K562 (cell line): Measurements from ENCODE around the gene LIPE. TPM values are rescaled to one million over a fixed set of nuclear protein-coding genes. Genes with fewer than 3 reads are reported as not detected.

ENCODE experiments used
- ATAC-seq: fragments of 200-7000 bp; cut with Tn5 transposase; 3 replicates; pipeline ENCODE4 v1.9.1; 2020; ENCODE audit warnings: moderate library complexity
- BruUV-seq: library from RNA; stranded (reverse); fragments of 400-500 nt; replicated peaks from 2 replicates; lab custom pipeline; 2021; lab: Mats Ljungman, UMichigan
- CTCF ChIA-PET: fragments of 300-600 bp; formaldehyde crosslinking; extraction: SDS; loops from one replicate; lab custom pipeline; 2021; ENCODE audit warnings: low intra/inter-chr PET ratio; lab: Yijun Ruan, JAX
- POLR2A ChIA-PET: fragments of 300-600, 350-650 bp; sonication (Branson Sonifier 250); formaldehyde crosslinking; extraction: SDS; loops from one replicate; lab custom pipeline; 2021; ENCODE audit warnings: antibody characterized with exemption, inconsistent platforms; lab: Yijun Ruan, JAX
- DNase-seq, 4 experiments: peaks; one replicate each; pipeline versions ENCODE4 v3.0.0 to v3.0.0-alpha.2; 2011 to 2018; ENCODE audit warnings: low spot score in 3 of 4, mixed read lengths in 3 of 4; ENCODE audit errors: extremely low read depth in 1 of 4
- FAIRE-seq: peaks from 2 replicates; lab custom pipeline; 2011; peaks lifted over from hg19 to GRCh38; lab: Jason Lieb, UNC
- H2AFZ ChIP-seq: 2 replicates; pipeline ENCODE4 v1.6.0; 2011; ENCODE audit warnings: low read depth, low read length, control low read depth, inconsistent platforms
- H3K27ac ChIP-seq: fragments of 200-600 bp; 3 replicates; pipeline ENCODE4 v1.8.0; 2011; ENCODE audit warnings: low read depth, mild to moderate bottlenecking, control low read depth, inconsistent platforms, low read length, moderate library complexity, mixed read lengths; ENCODE audit errors: extremely low read depth
- H3K27me3 ChIP-seq, 2 experiments: fragments of 300-600 bp in 1 of 2; 2 replicates in 1 of 2; 3 replicates in 1 of 2; pipeline versions ENCODE4 v1.6.0 to v1.8.0; 2011; ENCODE audit warnings: inconsistent platforms in 2 of 2, low read length in 2 of 2, mild to moderate bottlenecking in 1 of 2, mixed read lengths in 1 of 2, moderate library complexity in 1 of 2; ENCODE audit not compliant: control insufficient read depth in 2 of 2, insufficient read depth in 2 of 2
- H3K36me3 ChIP-seq: fragments of 300-600 bp; 3 replicates; pipeline ENCODE4 v1.8.0; 2011; ENCODE audit warnings: mild to moderate bottlenecking, low read length, inconsistent platforms; ENCODE audit not compliant: control insufficient read depth, insufficient read depth
- H3K4me1 ChIP-seq, 2 experiments: fragments of 200-600 bp in 1 of 2; replicated peaks in 1 of 2; 2 replicates in 1 of 2; 3 replicates in 1 of 2; pipeline versions ENCODE4 v1.5.1 to v1.8.0; 2011; ENCODE audit warnings: inconsistent platforms in 2 of 2, low read length in 2 of 2, mild to moderate bottlenecking in 1 of 2, mixed read lengths in 1 of 2, moderate library complexity in 1 of 2; ENCODE audit not compliant: control insufficient read depth in 2 of 2, insufficient read depth in 2 of 2
- H3K4me2 ChIP-seq: 2 replicates; pipeline ENCODE4 v1.6.1; 2011; ENCODE audit warnings: low read length, control low read depth, inconsistent platforms, mixed read lengths; ENCODE audit not compliant: insufficient read depth
- H3K4me3 ChIP-seq: fragments of 200-600 bp; sonication (generic), shearing (Covaris generic); 2 replicates; pipeline ENCODE4 v1.5.1; 2016; ENCODE audit warnings: control low read depth, inconsistent platforms
- H3K79me2 ChIP-seq: fragments of 200-600 bp; 3 replicates; pipeline ENCODE4 v1.8.0; 2011; ENCODE audit warnings: low read length, inconsistent platforms; ENCODE audit not compliant: control insufficient read depth, insufficient read depth
- H3K9ac ChIP-seq, 2 experiments: 2 replicates each; pipeline versions ENCODE4 v1.6.0 to v1.6.1; 2011; ENCODE audit warnings: low read depth in 2 of 2, low read length in 2 of 2, control low read depth in 1 of 2, inconsistent platforms in 1 of 2, mild to moderate bottlenecking in 1 of 2, mixed read lengths in 1 of 2; ENCODE audit not compliant: insufficient read depth in 1 of 2
- H3K9me1 ChIP-seq: one replicate; pipeline ENCODE4 v1.6.0; 2011; ENCODE audit warnings: inconsistent platforms, mild to moderate bottlenecking, low read length, moderate library complexity; ENCODE audit not compliant: control insufficient read depth, insufficient read depth
- H3K9me3 ChIP-seq: replicated peaks from 2 replicates; pipeline ENCODE4 v1.5.1; 2011; ENCODE audit warnings: low read depth, low read length, inconsistent platforms; ENCODE audit not compliant: control insufficient read depth, insufficient read depth
- H4K20me1 ChIP-seq: replicated peaks from 2 replicates; pipeline ENCODE4 v1.6.1; 2011; ENCODE audit warnings: low read length, inconsistent platforms, mixed read lengths; ENCODE audit not compliant: control insufficient read depth, insufficient read depth
- MAZ ChIP-seq, 2 experiments: fragments of 450-650 bp in 1 of 2; sonication (generic) in 1 of 2; formaldehyde crosslinking; IDR thresholded peaks in 1 of 2; conservative IDR thresholded peaks in 1 of 2; 2 replicates each; pipeline versions ENCODE4 v1.4.0 to v1.5.0; 2020; ENCODE audit warnings: mild to moderate bottlenecking in 1 of 2, missing genetic modification reagents in 1 of 2
- MEIS2 ChIP-seq: fragments of 450-650 bp; IDR thresholded peaks from 2 replicates; pipeline ENCODE4 v1.6.1; 2014; ENCODE audit warnings: mild to moderate bottlenecking; ENCODE audit not compliant: partially characterized antibody
- SAFB ChIP-seq: fragments of 200-400 bp; formaldehyde crosslinking; IDR thresholded peaks from 2 replicates; pipeline ENCODE4 v1.6.1; 2017; ENCODE audit warnings: low read depth, low read length, borderline replicate concordance
- ZBTB33 ChIP-seq: sonication (generic); formaldehyde crosslinking; IDR thresholded peaks from 2 replicates; pipeline ENCODE4 v1.8.1; 2023; ENCODE audit warnings: mild to moderate bottlenecking, missing genetic modification reagents
- WGBS: fragments of 100-300 bp; shearing (Covaris generic); methylation state at CpG from one replicate; pipeline ENCODE4 v1.1.6; 2016; ENCODE audit warnings: low coverage, mixed read lengths; ENCODE audit not compliant: insufficient coverage; ENCODE audit errors: missing lambda C conversion rate; 5-methylcytosine and 5-hydroxymethylcytosine counted together
- in situ Hi-C: fragments of 300-500 bp; cut with MboI; formaldehyde crosslinking; loops from 4 replicates; pipeline ENCODE4 v1.15.0; 2018; ENCODE audit warnings: inconsistent platforms, mixed read lengths
- intact Hi-C: fragments of 100-400 bp; cut with micrococcal nuclease; formaldehyde crosslinking; loops from 2 replicates; pipeline ENCODE4 v1.14.2; 2022
- polyA plus RNA-seq, 8 experiments: library from polyadenylated mRNA; depleted of rRNA in 4 of 8; stranded (reverse) in 5 of 8; unstranded in 3 of 8; fragments of >200 nt; fragmentation: Nextera tagmentation in 2 of 8; fragmentation: Illumina TruSeq in 1 of 8; extraction: Ambion mirVana in 2 of 8; extraction: Trizol in 1 of 8; gene quantifications; 2 replicates each; pipeline versions ENCODE4 v1.2.1 to v1.2.3, GENCODE V29; 2011 to 2014; ENCODE audit warnings: inconsistent platforms in 1 of 8, missing spikeins in 1 of 8
- total RNA-seq, 7 experiments: library from RNA; depleted of rRNA in 6 of 7; stranded (reverse); fragments of >200 nt in 6 of 7; fragmentation: Illumina TruSeq in 2 of 7; extraction: Trizol in 2 of 7; gene quantifications; 2 replicates each; pipeline versions ENCODE4 v1.2.1 to v1.2.3, GENCODE V29; 2011 to 2021; ENCODE audit warnings: low replicate concordance in 1 of 7

LIPE gene
- total and polyA plus RNA-seq, 9 of the 15 experiments (the other 6 are each of a cell fraction or from before 2014, with no cell fraction given) = 0.22 TPM; not detected in 8

- H3K9me3 ChIP-seq = no peaks in the 10 kb centered on the region
- FAIRE-seq (no peak), DNase-seq (no peak), ATAC-seq (no peak)
- BruUV-seq = no TSS peak
- no peaks in the 10 kb centered on the region for H3K79me2 ChIP-seq
- POLR2A ChIA-PET = no interaction called here
- H3K36me3 ChIP-seq = no peaks in the 10 kb centered on the region
- H3K9ac ChIP-seq = peak overlapping the region in 1 of 2 experiments; percentile 6; a peak in 1 of 4 replicates
- H3K27me3 ChIP-seq = no peaks in the 10 kb centered on the region
- CTCF ChIA-PET = no interaction called here
- intact Hi-C loops = no loop called here
- 61% methylated on average over 20 of the region's 27 CpGs for WGBS
- TF ChIP-seq MAZ (CRISPR knock-in tag; conservative IDR thresholded peaks at IDR 0.05 in 1 of 2, IDR thresholded peaks at IDR 0.05 in 1 of 2) (no peak), ZBTB33 (CRISPR knock-in tag) (peak; percentile 60; the same call in 1 of the 2 replicates), SAFB (0 out of 2 replicates have a peak, but pooled peaks have one; percentile 8), MEIS2 (no peak)
- H2AFZ ChIP-seq = no peak overlapping the region
- H3K4me1 ChIP-seq = peaks cover 0 to 38% of the 10 kb centered on the region in 2 experiments; a peak in 3 of 5 replicates
- no peak overlapping the region for H3K27ac ChIP-seq
- H4K20me1 ChIP-seq = no peaks in the 10 kb centered on the region
- no peak overlapping the region for H3K4me2 ChIP-seq
- in situ Hi-C loops = no loop called here
- H3K4me3 ChIP-seq = no peak overlapping the region
- H3K9me1 ChIP-seq = no peaks in the 10 kb centered on the region
These were observed 57.6 kb downstream of the LIPE start for GRCh38 chr19:42369433-42370067.
